IPS-11a (cell line): ENCODE results near the gene IFNE.
"Not testable (repeated sequence)": the region's sequence is repeated elsewhere in the genome, so short reads cannot be mapped to it uniquely, and the experiment has no call there.

Experiments used
- H3K4me3 ChIP-seq: one replicate; pipeline ENCODE4 v1.5.1; 2013; ENCODE audit warnings: low read depth, low read length, control low read depth

The IFNE gene

DNA sequence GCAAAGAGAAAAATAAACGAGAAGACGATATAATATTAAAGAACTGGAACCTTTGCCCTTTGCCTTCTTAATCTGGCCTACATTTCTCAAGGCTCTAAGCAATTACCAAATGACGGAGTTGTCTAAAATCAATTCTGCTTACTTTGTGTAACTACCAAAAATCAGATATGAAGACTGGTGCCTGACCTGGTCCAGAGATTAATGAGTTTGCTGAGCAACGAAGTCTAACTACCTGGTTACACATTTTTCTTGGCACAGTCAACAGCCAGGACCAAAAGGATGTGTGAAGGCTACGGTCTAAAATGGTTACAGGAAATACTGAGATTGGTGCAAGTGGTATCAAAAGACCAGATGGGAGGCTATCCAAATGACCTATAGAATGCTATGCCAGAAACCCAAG, 17.8 kb upstream of the IFNE start:
- H3K4me3 ChIP-seq: no peak overlapping the region

DNA sequence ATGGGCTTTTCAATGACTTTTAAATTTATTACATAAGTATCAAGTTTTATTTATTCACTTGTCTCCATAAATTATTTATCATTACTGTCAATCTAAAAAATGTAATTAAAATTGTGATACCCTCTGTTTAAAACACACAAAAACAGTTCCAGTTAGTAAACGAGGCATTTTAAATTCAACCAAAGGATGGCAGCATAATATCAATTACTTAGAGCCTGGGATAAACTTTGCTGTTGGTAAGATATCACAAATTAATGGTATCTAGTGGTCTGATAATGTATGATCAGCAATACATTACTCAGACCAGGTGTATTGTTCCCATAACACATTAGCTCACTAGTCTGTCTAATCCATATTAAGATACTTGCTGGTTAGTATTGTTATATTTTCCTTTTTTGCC, 9.6 kb upstream of the IFNE start:
- no peak overlapping the region for H3K4me3 ChIP-seq

DNA sequence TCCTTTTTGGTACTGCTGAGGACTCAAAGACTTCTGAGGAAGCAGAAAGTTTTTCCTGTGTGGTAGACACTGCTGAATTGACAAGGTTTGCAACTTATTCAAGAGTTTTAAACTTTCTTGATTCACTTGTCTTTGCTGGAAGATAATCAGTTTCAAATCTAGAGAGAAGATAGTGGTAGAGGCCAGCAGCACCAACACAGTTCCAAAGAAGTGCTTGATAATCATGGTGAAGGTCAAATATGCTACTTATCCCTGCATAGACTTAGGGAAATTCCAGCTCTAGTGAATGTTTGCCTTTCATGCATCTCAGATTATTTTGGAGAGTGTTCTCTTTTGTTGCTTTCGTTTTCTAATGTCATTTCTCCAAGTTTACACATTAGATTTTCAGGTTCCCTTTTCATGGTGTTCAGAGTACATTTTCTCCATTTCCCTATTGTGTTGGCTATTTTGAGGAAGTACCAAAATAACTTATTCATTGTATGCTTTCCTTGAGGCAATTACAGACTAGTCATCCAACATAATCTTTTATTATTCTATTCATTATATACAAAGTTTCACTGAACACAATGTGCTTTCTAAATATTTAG, 550 bp downstream of the IFNE start:
- no peak overlapping the region for H3K4me3 ChIP-seq

GRCh38 chr9:21479152-21479702, 2.9 kb downstream of the IFNE start:
- H3K4me3 ChIP-seq: no peak overlapping the region

- no peak overlapping the region for H3K4me3 ChIP-seq
Observed at GRCh38 chr9:21477466-21477865, 4.6 kb downstream of the IFNE start.

GRCh38 chr9:21473236-21473635, 8.9 kb downstream of the IFNE start:
- no peak overlapping the region for H3K4me3 ChIP-seq

DNA sequence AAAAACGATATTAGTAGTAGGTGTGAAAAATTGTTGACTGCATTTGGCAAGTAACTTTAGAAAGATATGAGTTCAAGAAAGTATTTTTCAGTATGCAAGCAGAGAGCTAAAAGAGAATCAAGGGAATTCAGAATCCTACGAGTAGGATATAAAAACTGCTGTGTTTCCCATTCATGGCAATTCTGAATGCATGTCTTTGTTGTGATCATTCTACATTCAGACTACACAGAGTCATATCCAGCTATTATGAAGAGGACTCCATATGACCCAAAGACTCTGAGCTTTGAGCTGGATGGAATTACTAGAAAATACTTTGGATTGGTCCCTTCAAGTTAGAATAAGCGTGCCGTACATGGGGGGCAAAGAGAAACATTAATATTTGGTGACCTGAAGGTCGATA, 12.0 kb downstream of the IFNE start:
- no peak overlapping the region for H3K4me3 ChIP-seq

GRCh38 chr9:21465859-21466518, 16.1 kb downstream of the IFNE start:
- no peak overlapping the region for H3K4me3 ChIP-seq

DNA sequence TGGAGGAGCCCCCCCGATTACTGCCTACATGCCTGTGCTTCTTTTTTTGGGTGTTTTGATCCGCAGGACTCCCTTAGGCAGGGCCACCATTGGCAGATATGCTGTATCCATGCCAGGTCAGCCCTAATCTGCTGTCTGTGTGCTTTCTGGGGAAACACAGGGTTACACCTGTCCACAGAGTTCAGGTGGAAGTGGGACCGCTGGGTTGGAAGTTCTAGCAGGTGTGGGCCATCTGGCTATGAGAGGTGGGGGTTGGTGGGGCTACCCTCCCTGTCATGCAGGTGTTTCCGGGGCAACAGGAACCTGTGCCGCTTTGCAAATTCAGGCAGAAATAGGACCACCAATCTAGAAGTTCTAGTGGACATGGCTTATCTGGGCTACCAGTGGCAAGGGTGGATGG, 17.0 kb downstream of the IFNE start:
- no peak overlapping the region for H3K4me3 ChIP-seq

GRCh38 chr9:21461377-21461776, 20.7 kb downstream of the IFNE start:
- no peak overlapping the region for H3K4me3 ChIP-seq

GRCh38 chr9:21455320-21455719, 26.8 kb downstream of the IFNE start:
- no peak overlapping the region for H3K4me3 ChIP-seq

- no peak overlapping the region for H3K4me3 ChIP-seq
Observed at GRCh38 chr9:21454149-21454548, 28.0 kb downstream of the IFNE start.

DNA sequence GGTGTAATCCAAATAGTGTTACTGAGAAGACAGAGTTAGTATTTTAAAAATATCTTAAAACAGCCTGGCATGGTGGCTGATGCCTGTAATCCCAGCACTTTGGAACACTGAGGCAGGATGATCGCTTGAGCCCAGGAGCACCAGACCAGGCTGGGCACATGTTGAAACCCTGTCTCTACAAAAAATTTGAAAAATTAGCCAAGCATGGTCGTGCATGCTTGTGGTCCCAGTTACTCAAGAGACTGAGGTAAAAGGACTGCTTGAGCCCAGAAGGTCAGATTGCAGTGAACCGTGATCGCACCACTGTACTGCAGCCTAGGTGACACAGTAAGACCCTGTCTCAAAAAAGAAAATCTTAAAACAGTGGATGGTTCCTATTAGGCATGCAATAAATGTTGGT, 29.4 kb downstream of the IFNE start:
- no peak overlapping the region for H3K4me3 ChIP-seq

DNA sequence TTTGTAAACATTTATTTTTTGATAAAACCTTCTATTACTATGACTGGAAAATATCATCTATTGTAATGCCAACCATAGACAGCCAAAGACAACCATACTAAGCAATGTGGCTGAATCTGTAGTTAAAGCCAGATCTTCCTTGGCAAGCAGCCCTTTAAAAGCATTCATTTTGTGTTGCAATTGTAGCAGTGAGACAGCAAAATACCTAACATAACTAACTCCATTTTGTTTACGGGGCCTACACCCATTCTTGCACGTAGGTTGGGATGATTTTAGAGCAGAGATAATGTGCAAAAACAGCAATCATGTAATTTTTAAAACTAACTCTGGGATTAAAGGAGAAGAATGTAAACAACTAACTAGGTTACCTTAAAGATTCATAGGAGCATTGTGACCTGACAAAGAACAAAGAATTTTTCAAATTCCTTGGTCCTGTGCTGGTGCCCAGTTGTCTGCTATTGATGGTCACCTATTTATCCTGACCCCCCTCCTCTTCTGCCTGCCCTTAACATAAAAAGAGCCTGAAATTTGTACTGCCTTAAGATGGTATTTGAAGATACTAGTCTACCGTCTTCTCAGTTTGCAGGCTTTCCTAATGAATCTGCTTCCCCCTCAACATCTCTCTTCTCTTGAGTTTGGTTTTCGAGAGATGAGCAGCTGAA, 31.2 kb downstream of the IFNE start:
- no peak overlapping the region for H3K4me3 ChIP-seq

- not testable (repeated sequence) for H3K4me3 ChIP-seq
Observed at GRCh38 chr9:21449312-21449711, 32.8 kb downstream of the IFNE start.

GRCh38 chr9:21443849-21444625, 38.1 kb downstream of the IFNE start:
- H3K4me3 ChIP-seq: no peak overlapping the region

DNA sequence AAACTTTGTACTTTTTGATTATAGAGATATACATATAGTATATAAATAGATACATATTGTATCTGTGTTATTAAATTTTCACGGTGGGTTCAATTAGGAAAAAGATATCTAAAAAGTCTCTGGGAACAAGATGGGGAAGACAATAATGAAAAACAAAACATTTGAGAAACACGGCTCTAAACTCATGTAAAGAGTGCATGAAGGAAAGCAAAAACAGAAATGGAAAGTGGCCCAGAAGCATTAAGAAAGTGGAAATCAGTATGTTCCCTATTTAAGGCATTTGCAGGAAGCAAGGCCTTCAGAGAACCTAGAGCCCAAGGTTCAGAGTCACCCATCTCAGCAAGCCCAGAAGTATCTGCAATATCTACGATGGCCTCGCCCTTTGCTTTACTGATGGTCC, 42.0 kb downstream of the IFNE start, which contains the start of gene IFNA1:
TSS of gene IFNA1 (plus strand) at position 301 of the 400 bp plus-strand sequence. CDS start at position 370, 69 bp downstream.
- no peak within 1 kb of the TSS for H3K4me3 ChIP-seq

DNA sequence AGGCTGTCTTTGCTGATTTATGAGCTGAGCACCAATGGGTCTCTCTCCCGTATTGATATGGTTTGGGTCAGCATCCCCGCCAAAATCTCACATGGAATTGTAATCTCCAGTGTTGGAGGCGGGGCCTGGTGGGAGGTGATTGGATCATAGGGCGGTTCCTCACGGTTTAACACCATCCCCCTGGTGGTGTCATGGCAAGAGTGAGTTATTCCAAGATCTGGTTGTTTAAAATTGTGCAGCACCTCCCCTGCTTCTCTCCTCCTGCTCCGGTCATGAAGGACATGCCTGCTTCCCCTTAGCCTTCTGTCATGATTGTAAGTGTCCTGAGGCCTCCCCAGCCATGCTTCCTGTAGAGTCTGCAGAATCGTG, 47.1 kb downstream of the IFNE start:
- not testable (repeated sequence) for H3K4me3 ChIP-seq

DNA sequence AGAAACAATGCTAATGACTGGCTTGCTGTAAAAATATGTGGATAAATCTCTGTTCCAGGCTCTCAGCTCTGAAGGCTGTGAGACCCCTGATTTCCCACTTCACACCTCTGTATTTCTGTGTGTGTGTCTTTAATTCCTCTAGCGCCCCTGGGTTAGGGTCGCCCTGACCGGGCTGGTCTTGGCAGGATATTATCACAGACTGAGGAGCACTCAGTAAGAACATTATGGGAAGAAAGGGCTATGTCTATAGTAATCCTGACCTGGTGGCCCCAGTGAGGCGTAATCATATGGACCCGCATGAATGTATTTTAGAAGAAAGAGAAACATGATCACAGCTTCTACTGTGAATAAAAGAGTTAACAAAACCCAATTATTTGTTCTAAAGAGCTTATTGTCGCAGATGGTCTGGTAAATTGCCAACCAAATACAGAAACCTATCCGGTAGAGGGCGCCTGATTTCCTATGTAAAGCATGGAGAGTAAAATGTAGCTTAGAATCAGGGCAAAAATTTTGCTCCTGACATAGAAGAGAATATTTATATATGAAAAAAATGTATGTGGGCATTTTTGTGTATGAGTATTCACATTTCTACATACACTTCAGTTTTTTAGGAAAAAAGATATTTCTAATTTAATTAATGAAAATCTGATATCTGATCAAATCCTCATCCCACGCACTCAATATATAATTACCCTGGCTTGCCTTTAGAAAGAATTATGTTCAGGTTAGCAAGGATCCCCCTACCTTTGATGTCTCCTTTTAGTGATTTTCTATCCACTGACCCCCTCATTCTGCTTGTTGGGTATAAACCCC, 47.7 kb downstream of the IFNE start:
- H3K4me3 ChIP-seq: no peak overlapping the region

DNA sequence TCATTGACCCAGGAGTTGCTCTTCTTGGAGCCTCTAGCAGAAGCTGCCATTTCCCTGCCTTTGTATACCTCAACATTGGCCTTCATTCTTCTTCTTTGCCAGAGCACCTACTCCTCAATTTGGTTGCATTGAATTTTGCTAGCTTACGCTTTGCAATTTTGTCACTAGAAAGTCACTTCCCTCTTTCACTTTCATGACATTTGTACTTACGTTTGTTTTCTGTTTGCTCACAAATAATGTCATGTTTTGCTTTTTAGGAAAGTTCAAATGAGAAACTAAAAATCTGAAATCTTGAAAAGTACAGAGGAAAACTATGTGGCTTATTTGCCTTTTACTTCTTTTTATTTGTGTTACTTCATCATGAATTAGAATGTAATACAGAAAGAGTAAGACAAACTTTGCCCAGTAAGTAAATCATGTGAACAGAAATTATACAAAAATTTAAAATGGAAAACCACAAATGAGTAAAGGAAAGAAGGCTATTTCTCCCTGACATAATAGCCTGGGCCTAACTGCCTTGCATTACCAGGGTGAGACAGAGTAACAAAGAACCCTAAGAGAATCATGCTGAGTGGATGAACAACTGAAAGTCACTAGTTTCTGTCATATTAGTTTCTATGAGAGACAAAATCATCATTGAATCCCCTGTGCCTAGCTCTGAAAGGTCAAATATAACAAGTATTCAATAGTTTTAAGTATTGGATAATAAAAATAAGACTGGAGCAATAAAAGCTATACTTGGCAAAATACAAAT, 49.3 kb downstream of the IFNE start:
- H3K4me3 ChIP-seq: no peak overlapping the region
